ENCODE data around the gene MICAL2.

The MICAL2 gene

GRCh38 chr11:12167061-12168000 is 56.9 kb downstream of the MICAL2 start:
- in situ Hi-C loops (cut with MboI; ENCODE audit: low sequenced_read_pairs), result no loop called here

- in situ Hi-C loops (cut with MboI; ENCODE audit: low sequenced_read_pairs), result no loop called here
These were observed 57.7 kb downstream of the MICAL2 start for GRCh38 chr11:12168114-12168513.

- in situ Hi-C loops (cut with MboI; ENCODE audit: low sequenced_read_pairs), result no loop called here
These were observed 59.4 kb downstream of the MICAL2 start for GRCh38 chr11:12169822-12170221.

- in situ Hi-C loops (cut with MboI; ENCODE audit: low sequenced_read_pairs), result no loop called here
These were observed 60.1 kb downstream of the MICAL2 start for GRCh38 chr11:12170501-12170900.

- in situ Hi-C loops (cut with MboI; ENCODE audit: low sequenced_read_pairs), result no loop called here
These were observed 60.6 kb downstream of the MICAL2 start for GRCh38 chr11:12170984-12171383.

- in situ Hi-C loops (cut with MboI; ENCODE audit: low sequenced_read_pairs), result no loop called here
These were observed 61.5 kb downstream of the MICAL2 start for GRCh38 chr11:12171921-12172320.

- in situ Hi-C loops (cut with MboI; ENCODE audit: low sequenced_read_pairs), result no loop called here
These were observed 62.2 kb downstream of the MICAL2 start for GRCh38 chr11:12172493-12173013.

DNA sequence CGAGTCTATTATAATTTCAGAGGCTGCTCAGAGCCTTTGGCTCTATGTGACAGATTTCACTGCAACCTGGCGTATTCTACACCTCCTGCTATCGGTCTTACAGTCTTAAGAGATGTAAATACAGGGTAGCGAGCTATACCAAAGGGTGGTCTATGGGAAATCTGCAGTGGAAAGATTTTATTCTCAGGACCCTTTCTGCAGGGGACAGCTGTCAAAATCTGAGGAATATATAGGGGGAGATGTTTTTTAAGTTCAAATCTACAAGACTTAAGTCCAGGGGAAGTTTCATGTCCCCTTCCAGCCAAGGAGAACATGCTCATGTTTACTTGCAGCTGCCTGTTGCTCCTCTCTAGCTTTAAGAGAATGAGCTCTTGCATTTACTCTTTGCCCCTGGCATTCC is 62.7 kb downstream of the MICAL2 start:
- in situ Hi-C loops (cut with MboI; ENCODE audit: low sequenced_read_pairs), result no loop called here

- in situ Hi-C loops (cut with MboI; ENCODE audit: low sequenced_read_pairs), result no loop called here
These were observed 63.7 kb downstream of the MICAL2 start for GRCh38 chr11:12174128-12174476.

GRCh38 chr11:12174477-12175143 is 64.2 kb downstream of the MICAL2 start:
- in situ Hi-C loops (cut with MboI; ENCODE audit: low sequenced_read_pairs), result no loop called here

- in situ Hi-C loops (cut with MboI; ENCODE audit: low sequenced_read_pairs), result no loop called here
These were observed 65.4 kb downstream of the MICAL2 start for GRCh38 chr11:12175694-12176241.

- in situ Hi-C loops (cut with MboI; ENCODE audit: low sequenced_read_pairs), result no loop called here
These were observed 66.0 kb downstream of the MICAL2 start for GRCh38 chr11:12176410-12176809.

- in situ Hi-C loops (cut with MboI; ENCODE audit: low sequenced_read_pairs), result no loop called here
These were observed 67.4 kb downstream of the MICAL2 start for GRCh38 chr11:12177739-12178338.

DNA sequence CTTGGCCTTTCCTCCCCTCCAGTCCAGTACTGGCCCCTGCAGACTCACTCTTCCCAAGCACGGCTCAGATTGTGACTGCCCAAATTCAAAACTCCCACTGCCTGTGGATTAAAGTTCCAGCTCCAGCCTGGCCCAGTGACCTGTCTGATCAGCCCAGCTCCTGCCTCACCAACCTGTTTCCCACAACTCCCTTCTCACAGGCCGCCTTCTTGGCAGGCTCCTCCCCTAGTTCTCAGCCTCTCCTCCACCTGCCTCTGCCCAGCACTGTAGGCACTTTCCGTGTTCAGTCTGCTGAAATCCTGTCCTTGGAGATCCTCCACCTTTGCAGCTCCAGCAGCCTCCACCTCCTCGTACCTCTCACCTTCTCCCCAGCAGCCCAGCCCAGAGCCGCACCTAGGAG is 68.6 kb downstream of the MICAL2 start:
- in situ Hi-C loops (cut with MboI; ENCODE audit: low sequenced_read_pairs), result no loop called here

GRCh38 chr11:12179531-12179930 is 69.1 kb downstream of the MICAL2 start:
- in situ Hi-C loops (cut with MboI; ENCODE audit: low sequenced_read_pairs), result no loop called here

GRCh38 chr11:12180257-12181205 is 70.1 kb downstream of the MICAL2 start:
- in situ Hi-C loops (cut with MboI; ENCODE audit: low sequenced_read_pairs), result no loop called here

GRCh38 chr11:12182302-12182675 is 71.9 kb downstream of the MICAL2 start:
- in situ Hi-C loops (cut with MboI; ENCODE audit: low sequenced_read_pairs), result no loop called here

GRCh38 chr11:12182676-12183541 is 72.5 kb downstream of the MICAL2 start:
- in situ Hi-C loops (cut with MboI; ENCODE audit: low sequenced_read_pairs), result no loop called here

Data from HL-60/S4 treated with phorbol 12-myristate 13-acetate at 8.2 ng/mL for 4 days and 3 days (cell line).